ENCODE data around the gene RAB11A.
A peak's percentile ranks its signal among the peaks of the same experiment; 100 is the strongest.

Gene RAB11A

DNA sequence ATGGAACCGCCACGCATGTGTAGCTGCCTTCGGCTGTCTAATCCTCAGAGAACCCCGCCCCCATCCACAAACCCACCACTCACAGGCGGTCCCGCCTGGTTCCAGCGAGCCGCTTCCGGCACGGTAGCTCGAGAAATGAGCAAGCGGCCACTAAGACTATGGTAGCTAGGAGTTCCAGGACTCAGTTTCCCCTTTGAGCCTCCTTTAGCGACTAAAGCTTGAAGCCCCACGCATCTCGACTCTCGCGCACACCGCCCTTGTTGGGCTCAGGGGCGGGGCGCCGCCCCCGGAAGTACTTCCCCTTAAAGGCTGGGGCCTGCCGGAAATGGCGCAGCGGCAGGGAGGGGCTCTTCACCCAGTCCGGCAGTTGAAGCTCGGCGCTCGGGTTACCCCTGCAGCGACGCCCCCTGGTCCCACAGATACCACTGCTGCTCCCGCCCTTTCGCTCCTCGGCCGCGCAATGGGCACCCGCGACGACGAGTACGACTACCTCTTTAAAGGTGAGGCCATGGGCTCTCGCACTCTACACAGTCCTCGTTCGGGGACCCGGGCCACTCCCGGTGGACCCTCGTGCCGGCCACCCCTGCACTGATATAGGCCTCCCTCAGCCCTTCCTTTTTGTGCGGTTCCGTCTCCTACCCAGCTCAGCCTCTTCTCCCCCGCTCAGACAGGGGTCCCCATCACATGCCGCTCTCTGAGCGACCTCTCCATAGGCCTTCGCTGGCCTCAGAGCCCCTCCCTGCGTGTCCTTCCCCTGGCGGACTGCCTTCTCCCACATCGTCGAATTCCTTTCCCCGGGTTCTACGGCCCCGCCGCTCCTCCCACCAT, at the start of gene RAB11A:
Gene RAB11A (plus strand): TSS at position 366 of the 828 bp plus-strand sequence. CDS start 95 bp downstream, at position 461.
- DNase-seq (ENCODE audit: low read depth): peak; percentile 93

DNA sequence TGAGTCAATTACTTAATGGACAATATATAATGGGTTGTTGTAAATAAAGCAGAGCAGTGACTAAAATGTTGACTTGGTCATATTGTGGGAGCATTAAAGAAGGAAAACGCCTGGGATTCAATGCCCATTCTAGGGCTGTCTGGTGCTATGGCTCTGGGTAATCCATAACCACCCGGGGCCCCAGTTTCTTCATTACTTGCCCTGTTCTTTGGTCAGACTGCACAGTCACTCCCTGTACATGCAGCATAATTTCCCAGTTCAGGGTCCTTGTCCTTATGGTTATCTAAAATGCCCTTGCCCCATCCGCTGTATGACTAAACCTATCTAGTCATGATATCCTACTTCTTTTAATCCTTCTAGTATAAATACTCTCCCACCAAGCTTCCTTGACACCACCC, 49.7 kb upstream of the RAB11A start:
- no peak for DNase-seq (ENCODE audit: low read depth)

DNA sequence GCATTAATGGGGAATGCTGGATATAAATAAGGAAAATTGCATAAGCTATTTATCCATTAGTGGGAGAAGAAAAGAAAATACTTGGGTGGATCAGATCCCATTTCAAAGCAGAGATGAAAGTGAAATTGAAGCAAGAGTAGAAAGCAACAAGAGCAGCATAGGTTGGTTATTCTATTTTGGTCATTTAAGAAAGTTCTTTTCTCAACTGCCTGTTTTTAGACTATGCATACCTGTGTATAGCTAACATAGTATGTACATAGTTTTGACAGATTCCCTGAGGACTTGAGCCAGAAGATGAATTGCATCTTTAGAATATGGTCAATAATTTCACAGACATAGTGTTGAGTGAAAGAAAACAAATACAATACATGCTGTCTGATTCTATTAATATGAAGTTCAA, 48.2 kb upstream of the RAB11A start:
- no peak for DNase-seq (ENCODE audit: low read depth)

DNA sequence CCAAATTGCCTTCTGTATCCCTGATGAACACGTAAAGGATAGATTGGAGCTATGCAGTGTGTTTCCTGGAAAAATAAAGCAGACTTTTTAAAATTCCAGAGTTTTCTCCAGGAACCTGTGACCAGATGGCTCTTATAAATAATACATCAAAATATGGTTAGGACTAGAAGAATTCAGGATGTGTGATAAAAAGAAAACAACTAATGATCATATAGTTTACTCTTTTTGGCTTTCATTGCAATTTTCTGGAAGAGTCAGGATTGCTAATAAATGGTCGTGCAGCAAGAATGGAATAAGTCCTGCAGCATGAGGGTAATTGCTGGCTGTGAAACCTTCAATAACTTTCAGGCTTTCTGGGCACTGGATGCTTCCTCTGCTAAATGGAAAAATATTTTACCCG, 47.0 kb upstream of the RAB11A start:
- DNase-seq (ENCODE audit: low read depth): no peak

DNA sequence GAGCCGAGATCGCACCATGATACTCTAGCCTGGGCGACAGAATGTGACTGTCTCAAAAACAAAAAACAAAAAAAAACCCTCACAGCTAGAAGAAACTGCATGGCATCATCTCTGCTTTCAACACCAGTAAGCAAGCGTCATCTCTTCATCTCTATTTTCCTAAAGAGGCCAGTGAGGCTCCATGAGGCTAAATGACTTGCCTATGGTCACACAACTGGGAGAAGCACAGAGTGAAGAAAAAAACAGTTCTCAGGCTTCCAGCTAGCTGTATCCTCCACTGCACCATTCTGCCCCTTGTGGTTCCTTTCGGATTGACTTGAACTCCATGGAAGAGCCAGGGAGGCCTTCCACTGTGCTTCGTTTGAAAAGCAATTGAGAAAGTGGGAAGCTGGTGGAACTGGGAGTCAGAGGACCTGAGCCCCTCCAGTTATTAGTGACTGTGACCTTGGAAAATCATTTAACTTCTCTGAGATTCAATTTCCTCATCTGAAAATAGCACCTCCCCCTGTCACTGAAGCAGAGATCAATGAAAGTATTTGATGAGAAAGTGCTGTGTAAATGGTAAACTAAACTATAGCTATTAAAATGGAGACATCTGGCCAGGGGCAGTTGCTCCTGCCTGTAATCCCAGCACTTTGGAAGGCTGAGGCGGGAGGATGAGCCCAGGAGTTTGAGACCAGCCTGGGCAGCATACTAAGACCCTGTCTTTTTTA, 45.1 kb upstream of the RAB11A start:
- DNase-seq (ENCODE audit: low read depth): no peak

DNA sequence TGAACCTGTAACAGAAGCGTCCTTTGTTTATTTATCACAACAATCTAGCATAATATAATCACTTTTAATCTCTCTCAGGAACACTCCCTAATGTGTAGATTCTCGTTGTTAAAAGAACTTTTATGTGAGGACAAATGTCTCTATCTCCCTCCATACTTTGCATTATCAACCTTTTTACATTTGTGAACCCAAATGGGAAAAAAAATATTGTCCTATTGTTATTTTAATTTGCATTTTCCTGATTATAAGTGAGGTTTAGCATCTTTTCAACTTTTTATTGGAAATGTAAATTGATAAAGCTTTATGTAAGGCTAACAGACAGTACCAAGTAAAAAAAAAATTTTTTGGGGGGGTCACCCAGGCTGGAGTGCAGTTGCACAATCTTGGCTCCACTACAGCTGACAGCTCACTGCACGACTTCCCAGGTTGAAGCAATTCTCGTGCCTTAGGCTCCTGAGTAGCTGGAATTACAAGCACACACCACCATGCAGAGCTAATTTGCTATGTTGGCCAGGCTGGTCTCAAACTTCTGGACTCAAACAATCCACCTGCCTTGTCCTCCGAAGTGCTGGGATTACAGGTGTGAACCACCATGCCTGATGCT, 44.2 kb upstream of the RAB11A start:
- DNase-seq (ENCODE audit: low read depth): no peak

DNA sequence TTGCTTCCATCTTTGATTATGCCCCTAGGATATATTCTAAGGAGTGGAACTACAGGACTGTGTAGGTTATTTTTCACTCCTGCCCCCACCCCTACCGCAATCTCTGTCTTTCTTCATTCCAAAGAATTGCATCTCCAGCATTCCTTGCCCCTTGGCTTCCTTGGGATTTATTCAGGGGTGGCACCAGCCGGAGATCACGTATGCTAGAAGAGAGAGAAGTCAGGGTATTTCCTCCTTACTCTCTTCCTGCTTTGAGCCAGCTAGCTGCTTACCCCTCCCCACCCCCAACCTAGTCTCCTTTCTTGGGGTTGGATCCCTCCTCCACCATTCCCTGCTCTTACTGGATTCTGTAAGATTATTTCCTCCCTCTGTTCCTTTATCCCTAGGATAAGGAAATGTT, 42.2 kb upstream of the RAB11A start:
- no peak for DNase-seq (ENCODE audit: low read depth)

DNA sequence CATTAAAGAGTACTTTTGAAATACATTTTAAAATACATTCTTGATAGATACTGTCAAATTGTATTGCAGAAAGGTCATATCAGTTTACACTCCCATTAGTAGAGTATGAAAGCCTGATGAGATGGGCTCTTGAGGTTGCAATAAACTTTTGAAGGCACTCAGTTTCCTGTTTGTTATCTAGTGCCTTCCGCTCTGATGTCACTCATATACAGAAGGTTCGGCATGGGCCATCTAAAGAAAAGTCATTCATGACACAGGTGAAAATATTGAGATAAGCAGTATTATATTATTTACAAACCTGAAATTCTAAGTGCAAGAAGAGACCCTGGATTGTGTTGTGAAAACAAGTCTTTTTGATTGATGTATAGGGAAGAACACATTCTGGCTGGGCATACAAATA, 40.7 kb upstream of the RAB11A start:
- DNase-seq (ENCODE audit: low read depth): no peak

DNA sequence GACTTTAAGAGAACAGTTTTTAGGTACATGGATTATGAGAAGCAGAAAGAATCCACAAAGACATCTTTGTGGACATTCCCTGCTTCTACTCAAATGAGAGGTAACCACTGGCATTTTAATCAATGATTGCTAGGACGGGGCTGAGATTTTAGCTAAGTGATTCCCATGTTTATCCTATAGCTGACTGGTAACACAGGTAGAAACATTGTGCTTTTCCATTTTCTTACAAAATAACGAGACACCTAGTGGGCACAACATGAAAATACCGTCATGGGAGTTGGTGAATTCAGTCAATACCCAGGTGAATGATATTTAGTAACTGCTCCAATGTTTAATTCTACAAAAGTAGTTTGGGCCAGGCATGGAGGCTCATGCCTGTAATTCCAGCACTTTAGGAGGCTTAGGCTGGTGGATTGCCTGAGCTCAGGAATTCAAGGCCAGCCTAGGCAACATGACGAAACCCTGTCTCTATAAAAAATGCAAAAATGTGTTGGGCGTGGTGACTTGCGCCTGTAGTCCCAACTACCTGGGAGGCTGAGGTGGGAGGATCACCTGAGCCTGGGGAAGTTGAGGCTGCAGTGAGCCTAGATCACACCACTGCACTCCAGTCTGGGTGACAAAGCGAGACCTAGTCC, 40.0 kb upstream of the RAB11A start:
- DNase-seq (ENCODE audit: low read depth): no peak

DNA sequence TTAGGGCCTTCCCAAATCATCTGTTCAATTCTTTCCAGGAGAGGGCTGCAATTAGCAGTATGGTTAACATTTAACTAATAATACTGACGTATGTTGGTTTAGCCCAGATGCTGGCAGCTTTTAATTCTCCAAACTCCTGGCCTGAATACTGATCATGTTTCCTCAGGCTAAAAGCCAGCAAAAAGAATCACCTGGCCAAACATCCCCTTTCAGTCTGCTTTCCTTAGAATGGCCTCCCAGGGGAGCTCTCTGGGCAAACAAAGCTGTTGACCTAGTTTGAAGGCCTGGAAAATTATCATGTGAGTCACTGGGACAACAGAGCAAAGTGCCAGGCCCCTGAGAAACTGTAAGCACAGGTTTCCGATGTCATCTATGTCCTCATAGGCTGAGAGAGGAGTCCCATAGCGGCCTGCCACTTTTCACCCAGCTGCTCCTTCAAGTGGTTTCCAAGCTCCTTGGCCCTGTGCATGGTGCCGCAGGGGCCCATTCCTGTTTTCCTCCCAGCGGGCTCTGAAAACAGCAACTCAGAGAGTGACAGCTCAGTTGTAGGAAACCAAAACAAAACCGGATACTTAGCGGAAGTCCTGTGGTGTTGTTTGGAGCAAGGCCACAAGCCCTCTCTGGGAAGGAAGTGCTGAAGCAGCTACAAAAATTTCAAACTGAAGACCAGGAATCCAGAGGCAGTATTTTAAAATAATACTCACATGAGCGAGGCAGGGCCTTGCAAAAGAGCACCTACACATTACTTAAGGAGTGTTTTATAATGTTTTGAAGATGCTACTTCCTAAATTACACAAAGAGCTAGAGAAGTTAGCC, 36.5 kb upstream of the RAB11A start:
- peak; percentile 30 for DNase-seq (ENCODE audit: low read depth)

DNA sequence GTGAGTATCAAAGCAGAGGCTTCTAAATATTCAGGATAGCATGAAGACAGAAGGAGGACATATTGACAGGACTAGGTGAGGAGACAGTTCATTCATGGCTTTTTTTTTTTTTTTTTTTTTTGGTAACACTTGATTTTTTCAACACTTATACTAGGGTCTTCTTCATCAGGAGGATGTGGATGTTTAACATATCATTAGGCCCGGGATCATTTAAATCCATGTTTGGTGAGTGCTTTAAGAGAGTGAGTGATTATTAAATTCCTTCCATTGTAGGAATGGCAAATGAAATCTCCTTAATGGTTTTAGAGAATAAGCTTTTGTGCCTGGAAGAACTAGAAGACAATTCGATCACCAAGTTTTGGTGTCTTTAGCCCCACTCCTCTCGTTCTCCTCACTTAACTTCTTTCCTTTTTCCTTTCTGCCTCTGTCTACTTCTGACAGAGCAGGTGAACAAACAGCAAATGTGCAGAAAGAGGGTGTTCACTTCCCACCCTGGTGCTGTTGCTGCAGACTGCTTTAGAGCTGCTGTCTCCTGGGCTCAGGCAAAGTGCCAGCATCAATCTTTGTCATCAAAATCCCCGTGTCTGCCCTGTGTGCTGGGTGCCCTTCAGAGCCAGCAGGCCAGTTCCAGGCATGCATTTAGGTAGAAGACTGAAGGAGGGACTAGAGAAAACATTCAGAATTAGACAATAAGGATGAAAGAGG, 35.6 kb upstream of the RAB11A start:
- no peak for DNase-seq (ENCODE audit: low read depth)

DNA sequence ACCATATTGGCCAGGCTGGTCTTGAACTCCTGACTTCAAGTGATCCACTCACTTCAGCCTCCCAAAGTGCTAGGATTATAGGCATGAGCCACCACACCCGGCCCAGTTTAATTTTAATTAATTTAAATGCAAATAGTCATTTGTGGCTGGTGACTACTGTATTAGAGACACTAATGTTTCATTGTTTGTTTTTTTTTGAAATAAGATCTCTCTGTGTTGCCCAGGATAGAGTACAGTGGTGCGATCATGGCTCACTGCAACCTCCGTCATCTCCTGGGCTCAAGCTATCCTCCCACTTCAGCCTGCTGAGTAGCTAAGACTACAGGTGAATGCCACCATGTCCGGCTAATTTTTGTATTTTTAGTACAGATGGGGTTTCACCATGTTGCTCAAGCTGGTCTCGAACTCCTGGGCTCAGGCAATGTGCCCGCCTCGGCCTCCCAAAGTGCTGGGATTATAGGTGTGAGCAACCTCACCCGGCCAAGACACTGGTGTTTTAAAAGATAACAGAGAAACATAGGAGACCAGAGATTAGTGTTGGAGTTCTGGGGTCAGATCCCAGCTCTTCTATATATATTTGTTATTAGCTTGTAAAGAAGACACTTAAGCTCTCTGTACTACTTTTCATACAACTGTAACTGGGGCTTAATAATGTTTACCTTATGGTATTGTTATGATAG, 34.5 kb upstream of the RAB11A start:
- DNase-seq (ENCODE audit: low read depth): no peak

DNA sequence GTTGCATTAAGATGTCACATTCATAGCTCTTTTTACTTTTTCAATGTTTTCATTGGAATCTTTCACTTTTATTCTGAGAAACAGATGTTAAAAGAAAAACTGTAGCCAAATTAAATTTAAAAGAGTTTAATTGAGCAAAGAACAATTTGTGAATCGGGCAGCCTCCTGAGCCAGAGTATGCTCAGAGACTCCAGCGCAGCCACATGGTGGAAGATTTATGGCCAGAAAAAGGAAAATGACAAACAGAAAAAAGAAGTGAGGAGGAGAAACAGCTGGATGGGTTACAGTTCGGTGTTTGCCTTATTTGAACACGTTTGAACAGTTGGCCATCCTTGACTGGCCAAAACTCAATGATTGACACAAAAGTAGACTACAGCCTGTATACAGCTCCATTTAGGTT, 33.8 kb upstream of the RAB11A start:
- no peak for DNase-seq (ENCODE audit: low read depth)

DNA sequence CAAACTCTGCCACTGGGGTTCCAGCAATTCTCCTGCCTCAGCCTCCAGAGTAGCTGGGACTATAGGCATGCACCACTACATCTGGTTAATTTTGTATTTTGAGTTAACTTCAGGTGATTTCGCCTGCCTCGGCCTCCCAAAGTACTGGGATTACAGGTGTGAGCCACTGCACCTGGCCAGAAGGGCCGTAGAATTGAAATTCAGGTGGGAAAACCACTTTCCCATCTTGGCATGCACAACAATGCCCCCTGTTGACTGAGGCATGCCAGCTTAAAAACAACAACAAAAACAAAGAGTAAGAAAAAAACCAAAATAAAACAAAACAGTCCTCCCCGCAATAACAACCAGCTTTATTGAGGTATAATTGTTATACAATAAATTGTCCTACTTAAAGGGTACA, 32.6 kb upstream of the RAB11A start:
- DNase-seq (ENCODE audit: low read depth): no peak

DNA sequence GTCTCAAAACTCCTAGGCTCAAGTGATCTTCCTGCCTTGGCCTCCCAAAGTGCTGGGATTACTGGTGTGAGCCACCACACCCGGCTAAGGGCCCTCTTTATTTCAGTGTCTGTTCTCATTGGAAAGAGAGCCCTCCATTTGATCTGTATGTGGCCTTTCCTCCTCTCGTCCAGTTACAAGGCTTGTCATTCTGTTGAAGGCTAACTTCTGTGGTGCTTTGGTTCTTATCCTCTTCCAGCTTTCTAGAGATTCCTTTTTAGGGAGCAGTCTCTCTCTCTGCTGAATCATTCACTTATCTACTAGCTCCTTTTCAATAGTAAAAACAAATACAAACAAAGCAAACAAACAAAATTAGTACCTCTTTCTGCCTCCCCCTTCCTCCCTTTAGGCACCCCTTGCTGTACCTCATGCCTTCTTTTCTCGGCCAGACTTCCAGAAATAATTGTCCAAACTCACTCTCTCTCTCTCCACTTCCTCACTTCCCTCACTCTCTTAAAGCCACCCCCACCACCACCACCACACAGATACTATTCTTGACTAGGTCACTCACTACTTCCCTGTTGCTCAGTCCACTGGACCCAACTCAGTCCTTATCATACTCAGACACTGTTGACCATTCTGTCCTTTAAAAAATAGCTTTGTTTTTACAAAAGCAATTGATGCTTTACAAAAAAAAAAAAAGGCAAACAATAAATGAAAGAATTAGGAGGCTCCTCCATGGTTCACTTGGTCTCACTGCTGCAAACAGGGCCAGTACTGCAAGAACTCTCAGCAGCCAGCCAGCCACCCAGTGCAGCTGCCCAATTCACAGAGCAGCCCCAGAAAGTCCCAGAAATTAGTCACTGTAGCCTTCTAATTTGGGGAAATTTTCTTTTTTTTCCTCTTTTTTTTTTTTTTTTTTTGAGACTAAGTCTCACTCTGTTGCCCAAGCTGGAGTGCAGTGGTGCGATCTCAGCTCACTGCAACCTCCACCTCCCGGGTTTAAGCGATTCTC, 31.7 kb upstream of the RAB11A start:
- DNase-seq (ENCODE audit: low read depth): no peak

DNA sequence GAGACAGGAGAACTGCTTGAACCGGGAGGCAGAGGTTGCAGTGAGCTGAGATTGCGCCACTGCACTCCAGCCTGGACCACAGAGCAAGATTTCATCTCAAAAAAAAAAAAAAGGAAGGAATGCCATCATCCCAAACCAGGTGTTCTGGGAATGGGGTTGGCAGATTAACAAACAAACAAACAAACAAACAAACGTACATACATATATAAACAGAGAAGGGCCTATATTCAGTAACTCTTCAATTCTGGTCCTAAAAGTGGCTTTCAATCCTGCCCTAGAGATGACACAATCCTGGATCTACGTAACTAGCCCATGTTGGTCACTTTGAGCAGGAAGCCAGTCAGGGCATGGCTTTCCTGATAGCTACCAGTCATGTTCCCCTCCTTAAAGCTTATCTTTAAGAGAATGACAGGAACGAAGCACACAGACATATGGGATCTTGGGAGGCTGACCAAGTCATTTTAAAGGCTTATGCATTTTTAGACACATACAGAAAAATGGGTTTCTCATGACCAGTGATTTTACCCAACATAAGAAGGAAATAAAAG, 29.9 kb upstream of the RAB11A start:
- DNase-seq (ENCODE audit: low read depth): no peak

DNA sequence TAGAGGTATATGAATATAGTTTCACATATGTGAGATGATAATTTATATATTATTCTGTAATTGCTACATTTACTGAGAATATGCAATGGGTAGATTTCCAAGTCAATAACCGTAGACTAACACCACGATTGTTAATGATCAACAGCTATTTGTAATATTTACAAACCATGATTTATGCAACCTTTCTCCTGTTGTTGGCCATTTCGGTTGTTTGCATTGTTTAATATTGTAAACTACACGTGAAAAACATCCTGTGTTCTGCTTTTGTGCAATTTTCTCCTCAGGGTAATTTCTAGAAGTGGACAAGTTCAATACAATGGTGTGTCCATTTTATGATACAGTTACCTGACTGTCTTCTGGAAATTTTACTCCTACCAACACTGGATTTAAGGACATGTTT, 29.3 kb upstream of the RAB11A start:
- DNase-seq (ENCODE audit: low read depth): no peak

DNA sequence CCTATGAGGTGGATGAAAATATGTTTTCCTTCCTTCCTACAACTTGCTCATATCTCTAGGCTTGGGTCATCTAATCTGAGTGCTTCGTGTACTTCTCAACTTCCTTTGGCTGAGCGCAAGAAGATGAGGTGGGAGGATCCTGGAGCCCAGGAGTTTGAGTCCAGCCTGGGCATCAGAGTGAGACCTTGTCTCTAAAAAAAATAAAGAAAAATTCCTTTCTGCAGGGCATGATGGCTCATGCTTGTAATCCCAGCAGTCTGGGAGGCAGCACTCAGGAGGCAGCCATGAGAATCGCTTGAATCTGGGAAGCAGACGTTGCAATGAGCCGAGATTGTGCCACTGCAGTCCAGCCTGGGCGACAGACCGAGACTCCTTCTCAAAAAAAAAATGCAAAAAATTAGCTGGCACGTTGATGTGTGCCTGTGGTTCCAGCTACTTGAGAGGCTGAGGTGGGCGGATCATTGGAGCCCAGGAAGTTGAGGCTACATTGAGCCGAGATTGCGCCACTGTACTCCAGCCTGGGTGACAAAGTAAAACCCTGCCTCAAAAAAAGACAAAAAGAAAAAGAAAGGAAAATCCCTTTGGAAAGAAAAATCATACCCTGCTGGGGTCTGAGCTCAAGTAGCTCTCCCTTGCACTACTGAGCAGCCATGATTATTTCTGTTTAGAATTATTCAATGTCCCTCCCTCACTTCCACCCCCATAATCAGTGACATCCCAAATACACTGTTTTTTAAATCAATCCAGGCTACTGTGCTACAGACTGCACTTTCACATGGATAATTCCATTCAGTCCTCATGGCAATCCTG, 28.0 kb upstream of the RAB11A start:
- DNase-seq (ENCODE audit: low read depth): no peak

Measured in stimulated activated CD8-positive, alpha-beta memory T cell treated with anti-CD3 and anti-CD28 coated beads, Interleukin-12 subunit alpha, Interleukin-12 subunit beta, amount 100 ng/mL, for 4 hours (primary cell).